HepG2 (cell line): ENCODE data around the gene ANKRD53. TPM values are rescaled to one million over a fixed set of nuclear protein-coding genes. Genes with fewer than 3 reads are reported as not detected.

ENCODE experiments used
- E2F2 ChIP-seq: sonication (generic); formaldehyde crosslinking; IDR thresholded peaks from 2 replicates; pipeline ENCODE4 v1.4.0; 2020; ENCODE audit warnings: missing genetic modification reagents, borderline replicate concordance
- ERF ChIP-seq: IDR thresholded peaks from 2 replicates; pipeline ENCODE4 v1.6.1; 2018; ENCODE audit warnings: missing biosample characterization, missing genetic modification reagents
- KAT7 ChIP-seq: IDR thresholded peaks from 2 replicates; pipeline ENCODE4 v1.6.1; 2018; ENCODE audit warnings: borderline replicate concordance, missing compliant biosample characterization
- KDM2A ChIP-seq: sonication (generic); formaldehyde crosslinking; IDR thresholded peaks from 2 replicates; pipeline ENCODE4 v1.4.0; 2020; ENCODE audit warnings: low read depth, missing genetic modification reagents, borderline replicate concordance
- MTA3 ChIP-seq: sonication (generic); formaldehyde crosslinking; IDR thresholded peaks from 2 replicates; pipeline ENCODE4 v1.4.0; 2020; ENCODE audit warnings: missing genetic modification reagents
- NFIC ChIP-seq: IDR thresholded peaks from 2 replicates; pipeline ENCODE4 v1.6.1; 2012; ENCODE audit warnings: mild to moderate bottlenecking, low read length, inconsistent platforms
- PHF21A ChIP-seq: sonication (generic); formaldehyde crosslinking; IDR thresholded peaks from 2 replicates; pipeline ENCODE4 v1.5.0; 2020; ENCODE audit warnings: mild to moderate bottlenecking, missing genetic modification reagents
- RBM39 ChIP-seq: fragments of 200-400 bp; formaldehyde crosslinking; IDR thresholded peaks from one replicate; pipeline ENCODE4 v1.6.1; 2018; ENCODE audit warnings: antibody characterized with exemption, mild to moderate bottlenecking, low read depth, low read length; ENCODE audit not compliant: poor library complexity, severe bottlenecking
- SAFB2 ChIP-seq: sonication (generic); formaldehyde crosslinking; IDR thresholded peaks from 2 replicates; pipeline ENCODE4 v1.5.1; 2020; ENCODE audit warnings: missing genetic modification reagents, low read depth, mild to moderate bottlenecking, borderline replicate concordance
- SIX1 ChIP-seq: sonication (generic); formaldehyde crosslinking; IDR thresholded peaks from 2 replicates; pipeline ENCODE4 v1.4.0; 2020; ENCODE audit warnings: missing genetic modification reagents, borderline replicate concordance
- STAT5B ChIP-seq: sonication (generic); formaldehyde crosslinking; IDR thresholded peaks from 2 replicates; pipeline ENCODE4 v1.4.0; 2020; ENCODE audit warnings: missing genetic modification reagents
- ZFP36L1 ChIP-seq: sonication (generic); formaldehyde crosslinking; IDR thresholded peaks from 2 replicates; pipeline ENCODE4 v1.8.0; 2022; ENCODE audit warnings: mild to moderate bottlenecking, missing genetic modification reagents, moderate library complexity
- ZNF10 ChIP-seq: sonication (generic); formaldehyde crosslinking; IDR thresholded peaks from 2 replicates; pipeline ENCODE4 v1.4.0; 2020; ENCODE audit warnings: mild to moderate bottlenecking, low read depth, missing genetic modification reagents, borderline replicate concordance
- ZNF362 ChIP-seq: sonication (generic); formaldehyde crosslinking; IDR thresholded peaks from 2 replicates; pipeline ENCODE4 v1.4.0; 2020; ENCODE audit warnings: missing genetic modification reagents, mild to moderate bottlenecking, borderline replicate concordance
- ZNF460 ChIP-seq: sonication (generic); formaldehyde crosslinking; IDR thresholded peaks from 2 replicates; pipeline ENCODE4 v1.5.1; 2020; ENCODE audit warnings: missing genetic modification reagents, mild to moderate bottlenecking, borderline replicate concordance
- ZNF549 ChIP-seq: sonication (generic); formaldehyde crosslinking; IDR thresholded peaks from 2 replicates; pipeline ENCODE4 v1.5.0; 2020; ENCODE audit warnings: missing genetic modification reagents
- ZNF891 ChIP-seq: sonication (generic); formaldehyde crosslinking; IDR thresholded peaks from 2 replicates; pipeline ENCODE4 v1.5.0; 2020; ENCODE audit warnings: mild to moderate bottlenecking, missing genetic modification reagents
- polyA plus RNA-seq, 8 experiments: library from polyadenylated mRNA; depleted of rRNA in 3 of 8; stranded (reverse) in 7 of 8; unstranded in 1 of 8; fragments of >200 nt; fragmentation: Illumina TruSeq in 4 of 8; extraction: Trizol in 4 of 8; gene quantifications; 2 replicates each; pipeline versions ENCODE4 v1.2.1 to v1.2.3, GENCODE V29; 2011 to 2016; ENCODE audit warnings: low read depth in 4 of 8, missing spikeins in 1 of 8, mixed read lengths in 1 of 8; ENCODE audit not compliant: insufficient read depth in 1 of 8
- total RNA-seq, 5 experiments: library from RNA; depleted of rRNA; stranded (reverse); fragments of >200 nt; fragmentation: Illumina TruSeq; extraction: Trizol; gene quantifications; 2 replicates each; pipeline ENCODE4 v1.2.3, GENCODE V29; 2016; ENCODE audit warnings: low read depth in 1 of 5
- TF ChIP-seq, protein P1 (sequence below): sonication (generic); formaldehyde crosslinking; IDR thresholded peaks from 2 replicates; pipeline ENCODE4 v1.4.0; 2020; ENCODE audit warnings: missing genetic modification reagents, borderline replicate concordance
- TF ChIP-seq, protein P2 (sequence below): sonication (generic); formaldehyde crosslinking; IDR thresholded peaks from 2 replicates; pipeline ENCODE4 v1.4.0; 2020; ENCODE audit warnings: missing genetic modification reagents

ANKRD53 gene
- total and polyA plus RNA-seq, 2 of the 13 experiments (the other 11 are each of a cell fraction or from before 2014, with no cell fraction given), result 0.15 TPM; not detected in 1

- no peak for TF ChIP-seq MTA3 (CRISPR knock-in tag)
- no peak for TF ChIP-seq E2F2 (CRISPR knock-in tag)
- TF ChIP-seq SAFB2 (CRISPR knock-in tag), result peak; percentile 83; the same call in 1 of the 2 replicates
- no peak; the same call in 1 of the 2 replicates for TF ChIP-seq KAT7 (CRISPR knock-in tag)
- no peak for TF ChIP-seq NFIC
- no peak for TF ChIP-seq ZNF891 (CRISPR knock-in tag)
- peak; percentile 86 for TF ChIP-seq PHF21A
- TF ChIP-seq ERF (CRISPR knock-in tag), result peak; percentile 66; the same call in 1 of the 2 replicates
- TF ChIP-seq RBM39, result no peak
- TF ChIP-seq, protein P1, sequence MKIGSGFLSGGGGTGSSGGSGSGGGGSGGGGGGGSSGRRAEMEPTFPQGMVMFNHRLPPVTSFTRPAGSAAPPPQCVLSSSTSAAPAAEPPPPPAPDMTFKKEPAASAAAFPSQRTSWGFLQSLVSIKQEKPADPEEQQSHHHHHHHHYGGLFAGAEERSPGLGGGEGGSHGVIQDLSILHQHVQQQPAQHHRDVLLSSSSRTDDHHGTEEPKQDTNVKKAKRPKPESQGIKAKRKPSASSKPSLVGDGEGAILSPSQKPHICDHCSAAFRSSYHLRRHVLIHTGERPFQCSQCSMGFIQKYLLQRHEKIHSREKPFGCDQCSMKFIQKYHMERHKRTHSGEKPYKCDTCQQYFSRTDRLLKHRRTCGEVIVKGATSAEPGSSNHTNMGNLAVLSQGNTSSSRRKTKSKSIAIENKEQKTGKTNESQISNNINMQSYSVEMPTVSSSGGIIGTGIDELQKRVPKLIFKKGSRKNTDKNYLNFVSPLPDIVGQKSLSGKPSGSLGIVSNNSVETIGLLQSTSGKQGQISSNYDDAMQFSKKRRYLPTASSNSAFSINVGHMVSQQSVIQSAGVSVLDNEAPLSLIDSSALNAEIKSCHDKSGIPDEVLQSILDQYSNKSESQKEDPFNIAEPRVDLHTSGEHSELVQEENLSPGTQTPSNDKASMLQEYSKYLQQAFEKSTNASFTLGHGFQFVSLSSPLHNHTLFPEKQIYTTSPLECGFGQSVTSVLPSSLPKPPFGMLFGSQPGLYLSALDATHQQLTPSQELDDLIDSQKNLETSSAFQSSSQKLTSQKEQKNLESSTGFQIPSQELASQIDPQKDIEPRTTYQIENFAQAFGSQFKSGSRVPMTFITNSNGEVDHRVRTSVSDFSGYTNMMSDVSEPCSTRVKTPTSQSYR (CRISPR knock-in tag), result no peak
- TF ChIP-seq, protein P2, sequence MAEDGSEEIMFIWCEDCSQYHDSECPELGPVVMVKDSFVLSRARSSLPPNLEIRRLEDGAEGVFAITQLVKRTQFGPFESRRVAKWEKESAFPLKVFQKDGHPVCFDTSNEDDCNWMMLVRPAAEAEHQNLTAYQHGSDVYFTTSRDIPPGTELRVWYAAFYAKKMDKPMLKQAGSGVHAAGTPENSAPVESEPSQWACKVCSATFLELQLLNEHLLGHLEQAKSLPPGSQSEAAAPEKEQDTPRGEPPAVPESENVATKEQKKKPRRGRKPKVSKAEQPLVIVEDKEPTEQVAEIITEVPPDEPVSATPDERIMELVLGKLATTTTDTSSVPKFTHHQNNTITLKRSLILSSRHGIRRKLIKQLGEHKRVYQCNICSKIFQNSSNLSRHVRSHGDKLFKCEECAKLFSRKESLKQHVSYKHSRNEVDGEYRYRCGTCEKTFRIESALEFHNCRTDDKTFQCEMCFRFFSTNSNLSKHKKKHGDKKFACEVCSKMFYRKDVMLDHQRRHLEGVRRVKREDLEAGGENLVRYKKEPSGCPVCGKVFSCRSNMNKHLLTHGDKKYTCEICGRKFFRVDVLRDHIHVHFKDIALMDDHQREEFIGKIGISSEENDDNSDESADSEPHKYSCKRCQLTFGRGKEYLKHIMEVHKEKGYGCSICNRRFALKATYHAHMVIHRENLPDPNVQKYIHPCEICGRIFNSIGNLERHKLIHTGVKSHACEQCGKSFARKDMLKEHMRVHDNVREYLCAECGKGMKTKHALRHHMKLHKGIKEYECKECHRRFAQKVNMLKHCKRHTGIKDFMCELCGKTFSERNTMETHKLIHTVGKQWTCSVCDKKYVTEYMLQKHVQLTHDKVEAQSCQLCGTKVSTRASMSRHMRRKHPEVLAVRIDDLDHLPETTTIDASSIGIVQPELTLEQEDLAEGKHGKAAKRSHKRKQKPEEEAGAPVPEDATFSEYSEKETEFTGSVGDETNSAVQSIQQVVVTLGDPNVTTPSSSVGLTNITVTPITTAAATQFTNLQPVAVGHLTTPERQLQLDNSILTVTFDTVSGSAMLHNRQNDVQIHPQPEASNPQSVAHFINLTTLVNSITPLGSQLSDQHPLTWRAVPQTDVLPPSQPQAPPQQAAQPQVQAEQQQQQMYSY (CRISPR knock-in tag), result 0 out of 2 replicates have a peak, but pooled peaks have one; percentile 2
- TF ChIP-seq ZFP36L1 (CRISPR knock-in tag), result no peak
- TF ChIP-seq ZNF549 (CRISPR knock-in tag), result 0 out of 2 replicates have a peak, but pooled peaks have one; percentile 4
- TF ChIP-seq STAT5B (CRISPR knock-in tag), result no peak
- no peak for TF ChIP-seq ZNF460 (CRISPR knock-in tag)
- no peak for TF ChIP-seq ZNF362
- no peak for TF ChIP-seq ZNF10 (CRISPR knock-in tag)
- no peak for TF ChIP-seq SIX1 (CRISPR knock-in tag)
- TF ChIP-seq KDM2A, result peak; percentile 39
These were observed 16.4 kb downstream of the ANKRD53 start, which contains the start of gene TEX261 (continued) for GRCh38 chr2:70994699-70995425.
